Sigmoid colon (tissue), 7 donors: Measurements from ENCODE around the gene MINDY4. TPM values are rescaled to one million over a fixed set of nuclear protein-coding genes. Genes with fewer than 3 reads are reported as not detected.

Experiments
- DNase-seq: peaks from one replicate; pipeline ENCODE4 v3.0.0-alpha.2; 2019
- H3K27ac ChIP-seq, 4 donors: fragments of 200-600 bp; sonication (generic); one replicate each; pipeline ENCODE4 v1.5.1; 2016 to 2019; ENCODE audit warnings: mild to moderate bottlenecking in 1 of 4
- H3K27me3 ChIP-seq, 3 donors: fragments of 200-600 bp; sonication (generic); one replicate each; pipeline ENCODE4 v1.5.1; 2019; ENCODE audit warnings: mild to moderate bottlenecking in 1 of 3
- H3K36me3 ChIP-seq, 4 donors: fragments of 200-600 bp; sonication (generic); one replicate each; pipeline ENCODE4 v1.5.1; 2016 to 2019
- H3K4me1 ChIP-seq, 4 donors: fragments of 200-600 bp; sonication (generic); one replicate each; pipeline ENCODE4 v1.5.1; 2017 to 2019
- H3K4me3 ChIP-seq, 4 donors: fragments of 200-600 bp; sonication (generic); one replicate each; pipeline ENCODE4 v1.5.1; 2017 to 2019; ENCODE audit warnings: mild to moderate bottlenecking in 2 of 4, moderate library complexity in 1 of 4
- H3K9me3 ChIP-seq, 4 donors: fragments of 200-600 bp in 3 of 4; sonication (generic) in 3 of 4; one replicate each; pipeline versions ENCODE4 v1.5.1 to v1.6.1; 2013 to 2019
- CTCF ChIP-seq, 4 experiments: fragments of 450-650 bp in 3 of 4; fragments of 200-600 bp in 1 of 4; IDR thresholded peaks; one replicate each; pipeline ENCODE4 v1.5.1; 2016 to 2019; ENCODE audit warnings: antibody characterized with exemption in 4 of 4, mild to moderate bottlenecking in 3 of 4, moderate library complexity in 2 of 4
- EP300 ChIP-seq, 4 donors: sonication (generic); formaldehyde crosslinking; IDR thresholded peaks; one replicate each; pipeline ENCODE4 v1.6.1; 2017; ENCODE audit warnings: antibody characterized with exemption in 4 of 4
- POLR2A ChIP-seq, 2 donors: fragments of 450-650 bp; IDR thresholded peaks; one replicate each; pipeline ENCODE4 v1.6.1; 2016; ENCODE audit warnings: antibody characterized with exemption in 2 of 2, mild to moderate bottlenecking in 2 of 2, moderate library complexity in 2 of 2
- POLR2AphosphoS5 ChIP-seq, 4 donors: sonication (generic); formaldehyde crosslinking; IDR thresholded peaks; one replicate each; pipeline ENCODE4 v1.6.1; 2017; ENCODE audit warnings: antibody characterized with exemption in 4 of 4
- WGBS, 2 donors: extraction: QIAGEN DNeasy Blood & Tissue Kit; methylation state at CpG; one replicate each; pipeline ENCODE4 v1.1.7; 2013; 5-methylcytosine and 5-hydroxymethylcytosine counted together
- intact Hi-C: fragments of 100-400 bp; cut with DNase I; formaldehyde crosslinking; loops from one replicate; pipeline ENCODE4 v1.15.1; 2023
- polyA plus RNA-seq, 3 donors: library from polyadenylated mRNA; stranded (reverse); fragments of 200-250 nt; gene quantifications; one replicate each; pipeline ENCODE4 v1.2.3, GENCODE V29; 2013
- total RNA-seq, 4 donors: library from RNA; depleted of rRNA; stranded (reverse); fragments of >200 nt; gene quantifications; one replicate each; pipeline ENCODE4 v1.1.0, GENCODE V29; 2016
- donor health status: healthy with polysubstance abuse.
- donor health status: Bipolar disorder and iron deficiency.
- donor health status: healthy.

Gene MINDY4
- total and polyA plus RNA-seq, 7 donors: 1.2 to 26.3 (median 9.4) TPM

GRCh38 chr7:30734497-30734896 is 36.7 kb upstream of the MINDY4 start:
- TF ChIP-seq POLR2AphosphoS5 (IDR thresholded peaks at IDR 0.05): no peak
- Histone ChIP-seq H3K4me1 (no peaks in the 10 kb centered on the region), H3K9me3 (no peaks in the 10 kb centered on the region), H3K36me3 (no peaks in the 10 kb centered on the region), H3K4me3 (no peak overlapping the region), H3K27ac (no peak overlapping the region), H3K27me3 (peaks cover 0 to 6% (median 0%) of the 10 kb centered on the region in 3 donors)
- intact Hi-C loops: no loop called here
- DNase-seq: no peak
- WGBS, 2 donors: 87 to 91% methylated on average over 7 of the region's 7 CpGs

GRCh38 chr7:30735631-30736030 is 35.6 kb upstream of the MINDY4 start:
- TF ChIP-seq POLR2AphosphoS5 (IDR thresholded peaks at IDR 0.05) (no peak), POLR2A (IDR thresholded peaks at IDR 0.05) (no peak), EP300 (IDR thresholded peaks at IDR 0.05) (no peak), CTCF (IDR thresholded peaks at IDR 0.05) (no peak)
- intact Hi-C loops: no loop called here

GRCh38 chr7:30736291-30736690 is 34.9 kb upstream of the MINDY4 start:
- DNase-seq: no peak
- Histone ChIP-seq H3K27ac (no peak overlapping the region), H3K4me1 (peaks cover 0 to 3% (median 0%) of the 10 kb centered on the region in 4 donors), H3K36me3 (no peaks in the 10 kb centered on the region), H3K4me3 (no peak overlapping the region), H3K9me3 (no peaks in the 10 kb centered on the region), H3K27me3 (peaks cover 0 to 6% (median 0%) of the 10 kb centered on the region in 3 donors)
- TF ChIP-seq CTCF (IDR thresholded peaks at IDR 0.05) (no peak), EP300 (IDR thresholded peaks at IDR 0.05) (no peak), POLR2A (IDR thresholded peaks at IDR 0.05) (no peak)
- 83 to 88% methylated on average over 4 of the region's 4 CpGs for WGBS, 2 donors
- intact Hi-C loops: no loop called here

More at GRCh38 chr7:30735631-30736030, 35.6 kb upstream of the MINDY4 start:
- Histone ChIP-seq H3K27ac (no peak overlapping the region), H3K9me3 (no peaks in the 10 kb centered on the region), H3K4me1 (peaks cover 0 to 2% (median 0%) of the 10 kb centered on the region in 4 donors), H3K36me3 (no peaks in the 10 kb centered on the region), H3K4me3 (no peak overlapping the region), H3K27me3 (peaks cover 0 to 6% (median 0%) of the 10 kb centered on the region in 3 donors)
- DNase-seq: no peak
- WGBS, 2 donors: 90 to 93% methylated on average over 3 of the region's 3 CpGs

- Histone ChIP-seq H3K27me3 (peaks cover 0 to 2% (median 0%) of the 10 kb centered on the region in 3 donors), H3K36me3 (no peaks in the 10 kb centered on the region), H3K9me3 (no peaks in the 10 kb centered on the region), H3K27ac (no peak overlapping the region), H3K4me3 (no peak overlapping the region), H3K4me1 (peaks cover 0 to 3% (median 0%) of the 10 kb centered on the region in 4 donors)
- no peak for DNase-seq
- intact Hi-C loops: no loop called here
- 84 to 88% methylated on average over 6 of the region's 6 CpGs for WGBS, 2 donors
- no peak for TF ChIP-seq EP300 (IDR thresholded peaks at IDR 0.05)
Observed at GRCh38 chr7:30738026-30738915, 32.9 kb upstream of the MINDY4 start.

- intact Hi-C loops: loop anchor here (10.0 kb wide), 1 partner anchor 145 kb away; the partner anchor contains the start of gene GARS1
- no peaks in the 10 kb centered on the region for H3K36me3 ChIP-seq
- 92 to 93% methylated on average over 2 of the region's 2 CpGs for WGBS, 2 donors
- no peak for DNase-seq
- H3K27me3 ChIP-seq: no peaks in the 10 kb centered on the region
- H3K4me3 ChIP-seq: no peak overlapping the region
- TF ChIP-seq EP300 (IDR thresholded peaks at IDR 0.05): no peak
- TF ChIP-seq CTCF (IDR thresholded peaks at IDR 0.05): no peak
- TF ChIP-seq POLR2A (IDR thresholded peaks at IDR 0.05): no peak
- TF ChIP-seq POLR2AphosphoS5 (IDR thresholded peaks at IDR 0.05): no peak
- no peak overlapping the region for H3K27ac ChIP-seq
- no peaks in the 10 kb centered on the region for H3K9me3 ChIP-seq
- peaks cover 0 to 3% (median 0%) of the 10 kb centered on the region in 4 donors for H3K4me1 ChIP-seq
Observed at GRCh38 chr7:30739691-30740090, 31.5 kb upstream of the MINDY4 start.
